ENCODE results near the gene NGB. TPM values are rescaled to one million over a fixed set of nuclear protein-coding genes. Genes with fewer than 3 reads are reported as not detected.
"Not testable (repeated sequence)": the region's sequence is repeated elsewhere in the genome, so short reads cannot be mapped to it uniquely, and the experiment has no call there.

Gene NGB
- polyA plus RNA-seq, 1 donor = not detected

- no peak for DNase-seq (ENCODE audit: low read depth)
These were observed 25.1 kb upstream of the NGB start for GRCh38 chr14:77296155-77296554.

GRCh38 chr14:77290705-77291104 is 19.7 kb upstream of the NGB start:
- DNase-seq (ENCODE audit: low read depth) = no peak

- DNase-seq (ENCODE audit: low read depth) = no peak
These were observed 15.6 kb upstream of the NGB start for GRCh38 chr14:77286576-77286975.

- DNase-seq (ENCODE audit: low read depth) = no peak
These were observed 13.5 kb upstream of the NGB start for GRCh38 chr14:77284466-77284865.

GRCh38 chr14:77284066-77284465 is 13.1 kb upstream of the NGB start:
- DNase-seq (ENCODE audit: low read depth) = no peak

GRCh38 chr14:77281852-77282410 is 10.9 kb upstream of the NGB start:
- DNase-seq (ENCODE audit: low read depth) = no peak

GRCh38 chr14:77280921-77281320 is 9.9 kb upstream of the NGB start:
- DNase-seq (ENCODE audit: low read depth) = not testable (repeated sequence)

GRCh38 chr14:77279719-77280118 is 8.7 kb upstream of the NGB start:
- no peak for DNase-seq (ENCODE audit: low read depth)

GRCh38 chr14:77278461-77279230 is 7.6 kb upstream of the NGB start:
- no peak for DNase-seq (ENCODE audit: low read depth)

GRCh38 chr14:77276959-77277358 is 6.0 kb upstream of the NGB start:
- DNase-seq (ENCODE audit: low read depth) = no peak

GRCh38 chr14:77276295-77276935 is 5.4 kb upstream of the NGB start:
- DNase-seq (ENCODE audit: low read depth) = no peak

- no peak for DNase-seq (ENCODE audit: low read depth)
These were observed 4.6 kb upstream of the NGB start for GRCh38 chr14:77275601-77276017.

- DNase-seq (ENCODE audit: low read depth) = no peak
These were observed 4.1 kb upstream of the NGB start for GRCh38 chr14:77275041-77275580.

- no peak for DNase-seq (ENCODE audit: low read depth)
These were observed 2.8 kb upstream of the NGB start for GRCh38 chr14:77273796-77274195.

- DNase-seq (ENCODE audit: low read depth) = no peak
These were observed 1.3 kb upstream of the NGB start for GRCh38 chr14:77272261-77272660.

- no peak for DNase-seq (ENCODE audit: low read depth)
These were observed 469 bp downstream of the NGB start for GRCh38 chr14:77270361-77271112.

GRCh38 chr14:77268989-77269600 is 1.9 kb downstream of the NGB start:
- DNase-seq (ENCODE audit: low read depth) = no peak

- DNase-seq (ENCODE audit: low read depth) = no peak
These were observed 2.9 kb downstream of the NGB start for GRCh38 chr14:77267937-77268699.

- DNase-seq (ENCODE audit: low read depth) = no peak
These were observed 4.7 kb downstream of the NGB start for GRCh38 chr14:77266336-77266735.

GRCh38 chr14:77265561-77266335 is 5.3 kb downstream of the NGB start:
- DNase-seq (ENCODE audit: low read depth) = no peak

Data from forelimb muscle (tissue), 1 donor.